Hepatocyte (in vitro differentiated cells): ENCODE measurements around the gene LY6G6C. TPM values are rescaled to one million over a fixed set of nuclear protein-coding genes. Genes with fewer than 3 reads are reported as not detected.
A peak's percentile ranks its signal among the peaks of the same experiment; 100 is the strongest.

ENCODE experiments used
- DNase-seq: peaks from one replicate; pipeline ENCODE4 v3.0.0-alpha.2; 2016; ENCODE audit warnings: low spot score
- H2AFZ ChIP-seq: fragments of 200-600 bp; sonication (generic); 2 replicates; pipeline ENCODE4 v1.6.0; 2016; ENCODE audit warnings: antibody characterized with exemption, mild to moderate bottlenecking
- H3K27ac ChIP-seq: fragments of 200-600 bp; sonication (generic); 2 replicates; pipeline ENCODE4 v1.5.1; 2016; ENCODE audit warnings: mild to moderate bottlenecking
- H3K27me3 ChIP-seq: fragments of 200-600 bp; sonication (generic); 2 replicates; pipeline ENCODE4 v1.6.1; 2016
- H3K36me3 ChIP-seq: fragments of 200-600 bp; sonication (generic); replicated peaks from 2 replicates; pipeline ENCODE4 v1.5.1; 2016; ENCODE audit warnings: low read depth; ENCODE audit not compliant: insufficient read depth
- H3K4me1 ChIP-seq: fragments of 200-600 bp; sonication (generic); 2 replicates; pipeline ENCODE4 v1.5.1; 2016; ENCODE audit warnings: mild to moderate bottlenecking, moderate library complexity; ENCODE audit not compliant: insufficient read depth
- H3K4me2 ChIP-seq: fragments of 200-600 bp; sonication (generic); 2 replicates; pipeline ENCODE4 v1.6.0; 2016
- H3K4me3 ChIP-seq: fragments of 200-600 bp; sonication (generic); 2 replicates; pipeline ENCODE4 v1.5.1; 2016; ENCODE audit warnings: mild to moderate bottlenecking
- H3K79me2 ChIP-seq: fragments of 200-600 bp; sonication (generic); 2 replicates; pipeline ENCODE4 v1.6.0; 2017; ENCODE audit warnings: mild to moderate bottlenecking
- H3K9me2 ChIP-seq: fragments of 200-600 bp; sonication (generic); replicated peaks from 2 replicates; pipeline ENCODE4 v1.6.0; 2017; ENCODE audit warnings: mild to moderate bottlenecking; ENCODE audit not compliant: insufficient read depth
- H3K9me3 ChIP-seq: fragments of 200-600 bp; sonication (generic); 2 replicates; pipeline ENCODE4 v1.5.1; 2016; ENCODE audit warnings: low read depth, mild to moderate bottlenecking
- H4K20me1 ChIP-seq: fragments of 200-600 bp; sonication (generic); 2 replicates; pipeline ENCODE4 v1.6.0; 2016; ENCODE audit warnings: mild to moderate bottlenecking; ENCODE audit not compliant: insufficient read depth, poor library complexity, severe bottlenecking
- CTCF ChIP-seq: fragments of 200-600 bp; sonication (generic); IDR thresholded peaks from 2 replicates; pipeline ENCODE4 v1.5.1; 2016; ENCODE audit warnings: antibody characterized with exemption, mild to moderate bottlenecking; ENCODE audit not compliant: poor library complexity
- EZH2 ChIP-seq: fragments of 200-600 bp; sonication (generic); IDR thresholded peaks from 2 replicates; pipeline ENCODE4 v1.6.1; 2016; ENCODE audit warnings: antibody characterized with exemption, mild to moderate bottlenecking, borderline replicate concordance
- EZH2phosphoT487 ChIP-seq: fragments of 200-600 bp; sonication (generic); IDR thresholded peaks from one replicate; pipeline ENCODE4 v1.6.1; 2018; ENCODE audit warnings: antibody characterized with exemption, mild to moderate bottlenecking, low read depth, moderate library complexity; ENCODE audit not compliant: unreplicated experiment, severe bottlenecking
- WGBS: methylation state at CpG from one replicate; pipeline ENCODE4 v1.1.6; 2016; ENCODE audit warnings: low lambda C conversion rate; ENCODE audit errors: missing lambda C conversion rate; 5-methylcytosine and 5-hydroxymethylcytosine counted together
- polyA plus RNA-seq: library from polyadenylated mRNA; unstranded; fragments of >200 nt; fragmentation: Nextera tagmentation; extraction: Ambion mirVana; gene quantifications from 2 replicates; pipeline ENCODE4 v1.2.1, GENCODE V29; 2016
- total RNA-seq: library from RNA; depleted of rRNA; stranded (reverse); fragments of >200 nt; gene quantifications from 2 replicates; pipeline ENCODE4 v1.2.3, GENCODE V29; 2014

LY6G6C gene
- total and polyA plus RNA-seq, 2 experiments from 2014 or later, result 0.30 TPM; not detected in 1

GRCh38 chr6:31768363-31769257, 47.1 kb upstream of the LY6G6C start:
- Histone ChIP-seq H3K4me1 (peaks cover 8% of the 10 kb centered on the region), H3K36me3 (no peaks in the 10 kb centered on the region), H3K4me2 (no peak overlapping the region), H3K79me2 (no peaks in the 10 kb centered on the region), H2AFZ (no peak overlapping the region), H3K4me3 (no peak overlapping the region), H3K9me3 (no peaks in the 10 kb centered on the region), H3K9me2 (no peaks in the 10 kb centered on the region), H4K20me1 (no peaks in the 10 kb centered on the region), H3K27ac (no peak overlapping the region), H3K27me3 (no peaks in the 10 kb centered on the region)
- no peak for DNase-seq
- WGBS, result 91% methylated on average over 18 of the region's 18 CpGs
- TF ChIP-seq CTCF, result no peak
- no peak for TF ChIP-seq EZH2
- no peak for TF ChIP-seq EZH2phosphoT487

- Histone ChIP-seq H4K20me1 (no peaks in the 10 kb centered on the region), H3K79me2 (no peaks in the 10 kb centered on the region), H3K4me3 (no peak overlapping the region), H3K9me3 (no peaks in the 10 kb centered on the region), H3K27ac (no peak overlapping the region), H3K4me1 (peaks cover 8% of the 10 kb centered on the region), H3K36me3 (no peaks in the 10 kb centered on the region), H2AFZ (no peak overlapping the region), H3K4me2 (no peak overlapping the region), H3K27me3 (no peaks in the 10 kb centered on the region), H3K9me2 (no peaks in the 10 kb centered on the region)
- TF ChIP-seq EZH2phosphoT487, result no peak
- no peak for TF ChIP-seq CTCF
- TF ChIP-seq EZH2, result no peak
- DNase-seq, result no peak
- WGBS, result 88% methylated on average over 6 of the region's 6 CpGs
Measured at GRCh38 chr6:31767096-31767645, 45.6 kb upstream of the LY6G6C start.

- H3K27ac ChIP-seq, result no peak overlapping the region
- no peaks in the 10 kb centered on the region for H3K9me3 ChIP-seq
- H3K79me2 ChIP-seq, result no peaks in the 10 kb centered on the region
- H4K20me1 ChIP-seq, result no peaks in the 10 kb centered on the region
- H3K27me3 ChIP-seq, result no peaks in the 10 kb centered on the region
- H3K36me3 ChIP-seq, result no peaks in the 10 kb centered on the region
- H3K4me2 ChIP-seq, result peak overlapping the region; percentile 48
- DNase-seq, result no peak
- 73% methylated on average over 39 of the region's 42 CpGs for WGBS
- peaks cover 8% of the 10 kb centered on the region for H3K4me1 ChIP-seq
- TF ChIP-seq CTCF, result no peak
- no peak overlapping the region for H2AFZ ChIP-seq
- H3K9me2 ChIP-seq, result no peaks in the 10 kb centered on the region
- no peak overlapping the region for H3K4me3 ChIP-seq
Measured at GRCh38 chr6:31765910-31766794, 44.6 kb upstream of the LY6G6C start.
